Epidermal melanocyte (primary cell): ENCODE data around the gene STIL.
"Not testable (repeated sequence)": the region's sequence is repeated elsewhere in the genome, so short reads cannot be mapped to it uniquely, and the experiment has no call there.

ENCODE experiments used
- DNase-seq: peaks from one replicate; pipeline ENCODE4 v3.0.0; 2011; ENCODE audit warnings: low spot score; ENCODE audit not compliant: insufficient read length

Gene STIL

DNA sequence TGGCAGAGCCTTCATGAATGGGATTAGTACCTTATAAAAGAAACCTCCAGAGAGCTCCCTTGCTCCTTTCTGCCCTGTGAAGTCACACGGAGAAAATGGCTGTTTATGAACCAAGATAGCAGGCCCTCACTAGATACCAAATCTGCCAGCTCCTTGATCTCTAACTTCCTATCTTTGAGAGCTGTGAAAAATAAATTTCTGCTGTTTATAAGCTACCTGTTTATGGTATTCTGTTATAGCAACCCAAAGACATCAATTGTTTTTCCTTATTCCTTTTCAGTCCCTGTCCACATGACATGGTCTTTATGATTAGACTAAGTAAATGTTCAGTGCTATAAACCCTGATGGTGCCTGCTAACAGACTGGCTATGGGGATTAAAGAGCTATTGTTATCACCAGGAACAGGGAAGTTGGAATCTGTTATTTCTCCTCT is 9.7 kb upstream of the STIL start:
- no peak for DNase-seq

- not testable (repeated sequence) for DNase-seq
These were observed 6.0 kb upstream of the STIL start for GRCh38 chr1:47319968-47320367.

DNA sequence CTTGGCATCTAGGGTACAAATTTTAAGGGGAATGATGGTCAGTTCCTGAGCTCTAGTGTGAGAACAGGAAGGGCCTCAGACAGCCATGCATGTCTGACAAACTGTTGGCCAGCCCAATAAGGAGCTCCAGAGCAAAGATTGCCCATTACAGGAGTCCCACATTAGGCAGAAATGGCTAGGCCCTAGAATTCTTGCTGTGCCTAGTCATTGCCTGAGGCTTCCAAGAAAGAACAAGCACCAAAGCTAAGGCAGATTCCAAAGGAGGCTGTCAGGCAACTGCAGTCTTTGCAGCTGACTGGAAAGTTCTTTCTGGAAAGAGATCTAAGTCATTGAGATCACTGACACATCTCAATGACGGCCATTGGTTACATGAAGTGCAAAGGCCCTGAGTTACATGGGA is 3.9 kb upstream of the STIL start:
- DNase-seq = no peak

DNA sequence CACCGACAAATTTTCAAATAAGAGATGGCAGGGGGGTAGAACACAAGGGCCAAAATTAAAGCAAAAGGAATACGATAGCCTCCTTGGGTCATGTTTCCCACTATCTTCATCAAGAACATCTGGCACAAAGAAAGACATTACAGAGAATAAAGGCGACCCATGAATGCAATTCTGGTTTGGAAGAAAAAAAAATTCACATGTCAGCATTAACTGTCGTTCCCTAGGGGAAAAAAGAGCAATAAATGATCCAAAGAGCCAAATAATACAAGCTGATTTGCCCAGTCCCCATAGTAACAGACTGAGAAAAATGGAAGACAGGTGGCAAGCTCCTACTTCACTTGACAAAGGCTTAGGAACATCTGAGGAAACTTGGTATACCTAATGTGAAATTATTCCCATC is 4.5 kb downstream of the STIL start:
- DNase-seq = no peak

DNA sequence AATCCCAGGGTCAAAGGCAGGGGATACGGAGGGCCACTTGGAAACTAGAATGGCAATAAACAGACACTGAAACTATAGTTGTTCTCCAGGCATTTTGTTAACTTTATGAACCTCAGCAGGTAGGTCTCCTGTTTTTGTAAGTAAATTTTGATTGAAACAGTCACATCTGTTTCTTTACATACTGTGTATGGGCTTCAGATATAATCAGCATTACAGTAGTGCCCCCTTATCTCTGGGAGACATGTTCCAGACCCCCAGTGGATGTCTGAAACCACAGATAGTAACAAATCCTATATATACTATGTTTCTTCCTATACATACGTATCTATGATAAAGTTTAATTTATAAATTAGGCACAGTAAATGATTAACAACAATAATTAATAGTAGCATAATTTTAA is 11.5 kb downstream of the STIL start:
- DNase-seq = no peak

DNA sequence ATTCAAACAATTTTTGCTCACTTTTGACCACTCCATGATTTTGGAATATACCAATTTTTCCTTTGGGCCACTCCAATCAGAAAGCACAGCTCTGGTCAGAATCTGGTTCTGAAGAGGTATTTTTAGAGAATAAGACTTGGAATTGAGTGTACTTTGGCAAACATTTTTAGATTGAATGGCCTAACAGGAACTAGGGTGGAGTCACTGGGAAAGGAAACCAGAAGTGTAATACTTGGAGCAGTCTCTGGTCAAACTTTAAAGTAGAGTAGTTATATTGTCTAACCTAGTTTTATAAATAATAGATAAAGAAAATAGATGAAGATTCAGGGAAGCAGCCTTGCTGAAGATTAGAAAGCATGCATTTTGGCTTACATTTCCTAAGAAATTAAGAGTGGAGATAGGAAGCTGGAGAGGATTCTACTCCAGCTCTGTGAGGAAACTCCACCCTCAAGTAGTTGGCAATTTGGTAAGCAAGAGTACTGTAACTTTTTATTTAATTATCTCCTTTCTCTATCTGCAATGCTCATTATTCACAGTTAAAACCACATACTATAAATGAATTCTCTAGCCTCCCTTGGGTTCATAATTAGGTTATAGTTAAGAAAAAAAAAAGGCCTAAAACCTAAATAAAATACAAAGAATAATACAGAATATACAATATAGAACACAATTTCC is 15.8 kb downstream of the STIL start:
- no peak for DNase-seq

DNA sequence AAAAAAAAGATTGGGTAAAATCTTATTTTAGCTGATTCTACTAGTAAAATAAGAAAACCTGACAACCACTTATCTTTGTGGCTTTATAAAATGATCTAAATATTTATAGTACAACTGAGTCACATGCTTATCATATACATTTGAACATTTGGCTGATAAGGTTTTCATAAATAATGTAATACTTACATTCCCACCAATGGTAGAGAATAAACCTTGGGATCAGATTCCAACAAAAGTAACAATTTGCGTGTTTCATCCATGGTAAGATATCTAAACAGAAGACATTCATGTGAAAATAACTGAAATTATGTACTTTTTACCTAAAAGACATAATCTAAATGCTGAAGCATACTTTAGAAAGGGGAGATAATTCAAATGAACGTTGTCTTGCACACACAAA is 18.4 kb downstream of the STIL start:
- no peak for DNase-seq

- not testable (repeated sequence) for DNase-seq
These were observed 19.1 kb downstream of the STIL start for GRCh38 chr1:47294863-47295262.

DNA sequence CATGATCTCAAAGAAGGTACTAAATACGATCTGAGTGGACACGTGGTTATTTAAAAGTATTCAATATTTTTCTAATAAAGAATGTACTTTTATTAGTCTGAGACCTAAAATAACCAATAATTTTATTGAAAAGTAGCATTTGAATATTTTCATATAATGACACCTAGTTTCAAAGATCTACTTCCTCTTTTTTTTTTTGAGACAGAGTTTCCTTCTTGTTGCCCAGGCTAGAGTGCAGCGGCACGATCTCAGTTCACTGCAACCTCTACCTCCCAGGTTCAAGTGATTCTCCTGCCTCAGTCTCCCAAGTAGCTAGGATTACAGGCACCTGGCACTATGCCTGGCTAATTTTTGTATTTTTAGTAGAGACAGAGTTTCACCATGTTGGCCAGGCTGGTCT is 25.8 kb downstream of the STIL start:
- not testable (repeated sequence) for DNase-seq

DNA sequence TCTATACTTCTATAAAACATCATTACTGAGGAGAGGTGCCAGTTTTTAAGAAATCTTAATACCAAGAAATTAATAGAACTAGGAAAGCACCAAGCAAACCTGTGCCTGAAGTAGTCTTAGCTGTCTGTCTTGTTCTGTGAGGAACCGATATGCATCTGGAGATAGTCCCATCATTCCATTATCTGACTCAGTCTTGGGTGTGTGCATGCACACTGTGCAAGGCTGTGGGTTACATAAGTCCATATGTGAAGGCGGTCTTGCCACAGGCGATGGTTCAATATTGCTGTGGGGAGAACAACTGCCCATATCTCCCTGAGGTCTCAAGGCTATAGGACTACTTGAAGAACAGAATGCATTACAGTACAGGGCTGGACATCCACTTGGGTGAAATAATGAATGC is 33.8 kb downstream of the STIL start:
- DNase-seq = no peak

DNA sequence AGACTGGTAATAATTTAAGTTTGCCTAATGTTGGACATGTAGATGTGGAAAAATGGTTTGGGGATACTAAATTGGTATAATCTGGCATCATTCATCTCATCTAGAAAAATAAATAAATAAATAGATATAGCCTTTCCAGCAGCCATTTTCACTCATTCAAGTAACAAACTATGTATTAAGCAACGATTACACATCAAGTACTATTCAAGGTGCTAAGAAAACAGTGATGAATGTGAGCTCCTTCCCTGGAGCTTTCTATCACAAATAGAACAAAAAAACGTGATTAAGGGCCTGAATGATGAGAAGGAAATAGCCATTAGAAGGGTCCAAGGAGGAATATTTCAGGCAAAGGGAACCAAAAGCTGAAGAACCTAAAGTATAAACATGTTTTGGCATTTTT is 37.1 kb downstream of the STIL start:
- DNase-seq = no peak

DNA sequence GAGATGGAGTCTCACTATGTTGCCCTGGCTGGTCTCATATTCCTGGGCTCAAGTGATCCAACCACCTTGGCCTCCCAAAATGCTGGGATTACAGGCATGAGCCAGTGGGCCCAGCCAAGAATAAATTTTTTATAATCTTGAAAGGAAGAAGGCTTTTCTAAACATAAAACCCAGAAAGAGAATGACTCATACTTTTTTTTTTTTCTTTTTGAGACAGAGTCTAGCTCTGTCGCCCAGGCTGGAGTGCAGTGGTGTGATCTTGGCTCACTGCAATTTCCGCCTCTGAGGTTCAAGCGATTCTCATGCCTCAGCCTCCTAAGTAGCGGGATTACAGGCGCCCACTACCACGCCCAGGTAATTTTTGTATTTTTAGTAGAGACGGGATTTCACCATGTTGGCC is 38.1 kb downstream of the STIL start:
- not testable (repeated sequence) for DNase-seq

DNA sequence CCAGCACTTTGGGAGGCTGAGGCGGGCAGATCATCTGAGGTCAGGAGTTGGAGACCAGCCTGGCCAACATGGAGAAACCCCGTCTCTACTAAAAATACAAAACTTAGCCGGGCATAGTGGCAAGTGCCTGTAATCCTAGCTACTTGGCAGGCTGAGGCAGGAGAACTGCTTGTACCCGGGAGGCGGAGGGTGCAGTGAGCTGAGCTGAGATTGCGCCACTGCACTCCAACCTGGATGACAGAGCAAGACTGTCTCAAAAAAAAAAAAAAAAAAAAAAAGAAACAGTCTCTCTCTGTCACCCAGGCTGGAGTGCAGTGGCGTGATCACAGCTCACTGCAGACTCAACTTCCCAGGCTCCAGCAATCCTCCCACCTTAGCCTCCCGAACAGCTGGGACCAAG is 48.4 kb downstream of the STIL start:
- not testable (repeated sequence) for DNase-seq

DNA sequence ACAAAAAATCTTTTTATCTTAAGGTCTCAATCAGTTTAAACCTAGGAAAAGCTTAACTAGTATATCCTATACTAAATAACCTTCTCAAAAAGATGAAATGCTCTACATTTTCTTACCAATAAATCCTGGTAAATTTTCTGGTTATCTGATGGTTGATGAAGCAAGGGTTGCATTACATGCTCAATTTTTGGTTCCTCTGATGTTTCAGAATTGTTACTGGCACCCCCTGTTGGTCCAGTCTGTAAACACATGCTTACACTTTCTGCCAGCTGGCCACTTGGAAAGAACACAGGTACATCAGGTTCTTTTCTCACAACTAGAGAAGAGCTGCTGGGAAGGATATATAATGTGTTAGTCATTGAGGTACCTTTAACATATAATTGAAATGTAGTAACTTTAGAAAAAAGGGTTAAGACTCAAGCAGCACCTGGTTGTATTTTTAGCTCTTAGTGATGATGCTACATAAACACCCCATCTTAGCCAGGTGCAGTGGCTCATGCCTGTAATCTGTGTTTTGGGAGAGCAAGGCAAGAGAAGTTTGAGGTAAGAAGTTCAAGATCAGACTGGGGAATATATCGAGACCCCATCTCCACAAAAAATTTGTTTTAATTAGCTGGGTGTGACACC is 51.0 kb downstream of the STIL start:
- no peak for DNase-seq

DNA sequence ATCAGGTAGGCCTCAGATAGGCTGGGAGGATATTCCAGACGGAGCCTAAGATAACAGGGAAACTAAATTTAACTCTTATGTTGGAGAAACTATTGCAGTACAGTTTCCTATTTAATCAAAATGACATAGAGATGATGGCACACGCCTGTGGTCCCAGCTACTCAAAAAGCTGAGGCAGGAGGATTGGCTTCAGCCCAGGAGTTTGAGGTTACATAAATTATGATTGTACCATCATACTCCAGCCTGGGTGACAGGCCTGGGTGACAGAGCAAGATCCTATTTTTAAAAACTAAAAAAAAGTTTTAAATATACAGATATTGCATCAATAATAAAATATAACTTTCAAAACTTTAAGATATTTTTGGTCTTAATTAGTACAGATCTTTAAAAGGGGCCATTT is 56.7 kb downstream of the STIL start:
- DNase-seq = no peak

DNA sequence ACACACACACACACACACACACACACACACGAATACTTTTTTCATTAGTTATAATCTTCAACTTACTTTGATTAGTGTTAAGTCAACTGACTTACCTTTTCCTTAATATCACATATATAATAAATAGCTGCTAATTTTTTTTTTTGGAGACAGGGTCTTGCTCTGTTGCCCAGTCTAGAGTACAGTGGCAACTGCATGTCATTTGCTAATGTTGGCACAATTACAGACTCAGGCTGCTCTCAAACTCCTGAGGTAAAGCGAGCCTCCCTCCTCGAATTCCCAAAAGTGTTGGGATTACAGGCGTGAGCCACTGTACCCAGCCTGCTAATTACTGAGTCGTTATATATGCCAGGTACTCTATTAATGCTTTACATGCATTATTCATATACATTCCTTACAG is 61.2 kb downstream of the STIL start:
- no peak for DNase-seq

GRCh38 chr1:47252369-47252768 is 61.6 kb downstream of the STIL start:
- no peak for DNase-seq

GRCh38 chr1:47249755-47250154 is 64.2 kb downstream of the STIL start:
- no peak for DNase-seq

DNA sequence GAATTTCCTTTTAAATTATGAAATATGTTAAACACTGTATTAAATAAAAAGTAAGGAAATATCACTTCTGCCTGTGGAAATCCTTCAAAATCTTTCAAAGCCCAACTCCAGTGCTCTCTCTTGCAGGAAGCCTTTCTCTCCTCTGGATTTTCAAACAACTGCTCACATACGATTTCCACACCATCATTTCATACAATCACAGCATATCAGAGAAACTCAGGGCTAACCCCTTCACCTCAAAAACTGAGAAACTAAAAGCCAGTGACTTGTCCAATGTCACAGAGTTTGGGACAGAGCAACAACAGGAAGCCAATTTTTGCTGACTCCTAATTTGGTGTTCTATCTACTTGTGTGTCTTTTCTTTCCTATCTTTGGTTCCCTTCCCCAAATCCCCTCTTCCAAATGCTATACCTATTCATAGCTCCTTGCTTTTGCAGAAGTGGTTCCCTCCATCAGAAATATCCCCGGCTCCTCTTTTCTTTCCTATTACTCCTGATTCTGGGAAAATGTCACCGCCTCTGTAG is 69.5 kb downstream of the STIL start:
- DNase-seq = no peak

DNA sequence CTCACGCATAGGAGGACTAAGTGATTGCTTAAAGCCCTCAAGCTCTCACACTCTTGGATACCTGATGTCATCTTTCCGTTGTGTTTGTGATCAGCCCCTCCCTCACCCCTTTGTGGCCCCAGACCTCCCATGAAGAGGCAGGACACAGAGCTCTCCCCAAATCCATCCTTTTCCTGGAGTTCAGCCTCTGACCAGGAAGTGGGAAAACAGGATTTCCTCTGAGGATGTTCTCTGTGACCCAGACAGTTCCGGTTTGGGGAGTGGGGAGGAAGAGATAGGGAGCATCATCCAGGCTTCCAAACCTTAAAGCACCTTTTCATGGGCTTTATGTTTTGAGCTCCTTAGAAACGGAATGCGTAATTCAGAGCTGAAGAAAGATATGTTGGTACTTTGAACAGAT is 70.0 kb downstream of the STIL start:
- no peak for DNase-seq

- DNase-seq = no peak
These were observed 72.5 kb downstream of the STIL start for GRCh38 chr1:47241114-47242113.
